B cell (primary cell): ENCODE measurements around the gene GTPBP4. TPM values are rescaled to one million over a fixed set of nuclear protein-coding genes. Genes with fewer than 3 reads are reported as not detected.
A peak's percentile ranks its signal among the peaks of the same experiment; 100 is the strongest.

ENCODE experiments used
- ATAC-seq: fragments of 200-7000 bp; cut with Tn5 transposase; one replicate; pipeline ENCODE4 v1.10.0; 2021; ENCODE audit warnings: low read depth, mild to moderate bottlenecking, moderate number of reproducible peaks, moderate library complexity
- CTCF ChIA-PET: fragments of 350-600 bp; sonication (Branson Sonifier 250); formaldehyde crosslinking; loops from one replicate; lab custom pipeline; 2021; ENCODE audit warnings: antibody characterized with exemption, inconsistent platforms; lab: Charles Lee
- POLR2A ChIA-PET: fragments of 350-600 bp; sonication (Branson Sonifier 250); formaldehyde crosslinking; loops from one replicate; lab custom pipeline; 2021; ENCODE audit warnings: antibody characterized with exemption; lab: Charles Lee
- DNase-seq: peaks from one replicate; pipeline ENCODE4 v3.0.0; 2013
- H2AFZ ChIP-seq: 2 replicates; pipeline ENCODE4 v1.6.1; 2012; ENCODE audit warnings: mild to moderate bottlenecking, low read depth, low read length; ENCODE audit not compliant: insufficient read depth, poor library complexity, severe bottlenecking
- H3K27ac ChIP-seq, 2 donors: 1 replicate in 1 of 2; 2 replicates in 1 of 2; pipeline ENCODE4 v1.5.1; 2012 to 2013; ENCODE audit warnings: low read length in 2 of 2, mild to moderate bottlenecking in 2 of 2, moderate library complexity in 1 of 2
- H3K27me3 ChIP-seq, 4 experiments: fragments of 200-600 bp in 1 of 4; sonication (generic) in 1 of 4; replicated peaks in 1 of 4; 1 replicate in 2 of 4; 2 replicates in 2 of 4; pipeline versions ENCODE4 v1.6.1 to v1.7.0; 2013 to 2016; ENCODE audit warnings: low read length in 3 of 4, mild to moderate bottlenecking in 2 of 4, mixed read lengths in 1 of 4, moderate library complexity in 1 of 4; ENCODE audit not compliant: insufficient read depth in 4 of 4, control insufficient read depth in 3 of 4; ENCODE audit errors: control extremely low read depth in 1 of 4
- H3K36me3 ChIP-seq, 2 experiments: replicated peaks in 1 of 2; 1 replicate in 1 of 2; 2 replicates in 1 of 2; pipeline versions ENCODE4 v1.6.1 to v1.7.1; 2013; ENCODE audit warnings: low read length in 1 of 2; ENCODE audit not compliant: insufficient read depth in 2 of 2, control insufficient read depth in 1 of 2; ENCODE audit errors: control extremely low read depth in 1 of 2, extremely low read depth in 1 of 2
- H3K4me1 ChIP-seq, 2 donors: fragments of 200-600 bp in 1 of 2; sonication (generic) in 1 of 2; 1 replicate in 1 of 2; 2 replicates in 1 of 2; pipeline versions ENCODE4 v1.5.1 to v1.6.1; 2013 to 2017; ENCODE audit warnings: low read length in 2 of 2; ENCODE audit not compliant: control insufficient read depth in 2 of 2, insufficient read depth in 2 of 2
- H3K4me2 ChIP-seq: replicated peaks from 2 replicates; pipeline ENCODE3; 2012; ENCODE audit warnings: mild to moderate bottlenecking, low read depth, low read length; ENCODE audit not compliant: poor library complexity, severe bottlenecking
- H3K4me3 ChIP-seq, 5 experiments: fragments of 200-600 bp in 1 of 5; sonication (generic) in 1 of 5; 1 replicate in 3 of 5; 2 replicates in 2 of 5; pipeline versions ENCODE4 v1.5.1 to v1.7.0; 2011 to 2016; ENCODE audit warnings: low read length in 4 of 5, mild to moderate bottlenecking in 4 of 5, low read depth in 2 of 5, control low read depth in 1 of 5, moderate library complexity in 1 of 5; ENCODE audit not compliant: insufficient read depth in 1 of 5; ENCODE audit errors: control extremely low read depth in 1 of 5, extremely low read depth in 1 of 5
- H3K79me2 ChIP-seq: fragments of 200-600 bp; sonication (generic); one replicate; pipeline ENCODE4 v1.6.0; 2016; ENCODE audit warnings: low read length; ENCODE audit not compliant: control insufficient read depth, insufficient read depth
- H3K9ac ChIP-seq: fragments of 200-600 bp; sonication (generic); 2 replicates; pipeline ENCODE4 v1.6.1; 2017; ENCODE audit warnings: mild to moderate bottlenecking, low read length, moderate library complexity
- H3K9me3 ChIP-seq, 3 donors: one replicate each; pipeline versions ENCODE4 v1.6.1 to v1.7.1; 2013; ENCODE audit warnings: low read length in 2 of 3; ENCODE audit not compliant: control insufficient read depth in 2 of 3, insufficient read depth in 1 of 3; ENCODE audit errors: control extremely low read depth in 1 of 3
- H4K20me1 ChIP-seq: 2 replicates; pipeline ENCODE4 v1.6.0; 2012; ENCODE audit warnings: mild to moderate bottlenecking, low read length; ENCODE audit not compliant: insufficient read depth, control insufficient read depth, poor library complexity, severe bottlenecking
- H3K27ac Mint-ChIP-seq: one replicate; pipeline ENCODE4 v1.8.0; 2021; ENCODE audit warnings: mixed read lengths
- H3K27me3 Mint-ChIP-seq: one replicate; pipeline ENCODE4 v1.8.0; 2021; ENCODE audit warnings: mixed read lengths
- H3K4me1 Mint-ChIP-seq: one replicate; pipeline ENCODE4 v1.8.0; 2021; ENCODE audit warnings: mixed read lengths
- H3K4me3 Mint-ChIP-seq: one replicate; pipeline ENCODE4 v1.8.0; 2021; ENCODE audit warnings: mixed read lengths
- H3K9me3 Mint-ChIP-seq: one replicate; pipeline ENCODE4 v1.8.0; 2022; ENCODE audit warnings: mixed read lengths; ENCODE audit not compliant: insufficient read depth
- EZH2 ChIP-seq: IDR thresholded peaks from 2 replicates; pipeline ENCODE4 v1.6.1; 2012; ENCODE audit warnings: borderline replicate concordance, low read depth, mild to moderate bottlenecking, moderate library complexity, low read length; ENCODE audit not compliant: insufficient read depth, poor library complexity, severe bottlenecking
- WGBS: methylation state at CpG from one replicate; pipeline ENCODE4 v1.1.5; 2013; ENCODE audit warnings: missing lambda C conversion rate; ENCODE audit not compliant: insufficient coverage; 5-methylcytosine and 5-hydroxymethylcytosine counted together
- intact Hi-C: fragments of 100-400 bp; cut with micrococcal nuclease; formaldehyde crosslinking; loops from one replicate; pipeline ENCODE4 v1.10.0; 2022
- polyA plus RNA-seq: library from polyadenylated mRNA; depleted of rRNA; stranded (reverse); fragments of >200 nt; gene quantifications from 2 replicates; pipeline ENCODE4 v1.2.3, GENCODE V29; 2012
- total RNA-seq, 2 donors: library from RNA; stranded (reverse); fragments of 120-200 nt in 1 of 2; gene quantifications; 1 replicate in 1 of 2; 2 replicates in 1 of 2; pipeline versions ENCODE4 v1.2.3 to v1.2.4, GENCODE V29; 2013 to 2022
- TF ChIP-seq, protein P1 (sequence below): fragments of 200-600 bp; IDR thresholded peaks from one replicate; pipeline ENCODE4 v1.8.0; 2022; ENCODE audit warnings: antibody characterized with exemption, mild to moderate bottlenecking

The GTPBP4 gene
- total and polyA plus RNA-seq, 2 donors (not counting 1 experiment from before 2014, with no cell fraction given): 11.8 to 45.4 TPM

DNA sequence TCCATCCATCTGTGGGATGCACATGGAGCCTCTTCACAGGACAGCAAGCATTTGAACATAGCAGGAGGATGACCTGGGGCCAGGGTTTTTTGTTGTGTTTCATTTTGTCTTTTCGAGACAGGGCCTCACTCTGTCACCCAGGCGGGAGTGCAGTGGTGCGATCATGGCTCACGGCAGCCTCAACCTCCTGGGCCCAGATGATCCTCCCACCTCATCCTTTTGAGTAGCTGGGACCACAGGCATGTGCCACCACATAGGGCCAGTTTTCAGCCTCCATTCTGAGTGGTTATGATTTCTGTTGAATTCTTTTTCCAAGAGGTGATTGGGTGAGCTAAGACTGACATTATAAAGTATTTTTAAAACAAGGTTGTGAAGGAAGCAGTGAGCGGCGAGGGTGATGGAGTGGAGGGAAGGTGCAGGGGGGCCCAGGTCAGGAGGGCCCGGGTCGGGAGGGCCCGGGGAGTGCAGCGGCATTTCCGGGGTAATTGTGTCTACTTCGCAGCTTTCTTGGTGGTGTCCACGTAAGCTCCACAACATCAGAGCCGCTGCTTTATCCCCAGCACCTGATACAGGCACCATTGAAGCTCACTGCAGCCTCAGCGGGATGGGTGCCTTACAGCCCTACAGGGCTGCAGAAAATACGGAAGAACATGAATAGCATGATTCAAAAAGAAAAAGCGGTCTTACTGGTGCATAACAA, 44.8 kb upstream of the GTPBP4 start:
- CTCF ChIA-PET: no interaction called here
- H3K27me3 ChIP-seq: no peaks in the 10 kb centered on the region
- H3K9ac ChIP-seq: peak overlapping the region; percentile 46
- no peaks in the 10 kb centered on the region for H4K20me1 ChIP-seq
- peaks cover 11 to 18% of the 10 kb centered on the region in 2 donors for H3K4me1 ChIP-seq
- peaks cover 1% of the 10 kb centered on the region for H3K27me3 Mint-ChIP-seq
- no peaks in the 10 kb centered on the region for H3K79me2 ChIP-seq
- peak overlapping the region; percentile 62 for H3K4me2 ChIP-seq
- no peaks in the 10 kb centered on the region for H3K9me3 ChIP-seq
- peak overlapping the region; percentile 51 for H3K27ac Mint-ChIP-seq
- no peaks in the 10 kb centered on the region for H3K36me3 ChIP-seq
- H3K9me3 Mint-ChIP-seq: no peaks in the 10 kb centered on the region
- intact Hi-C loops: loop anchor here (1.0 kb wide), 1 partner anchor 13 kb away; no protein-coding TSS in a partner anchor
- H3K4me3 Mint-ChIP-seq: peak overlapping the region; percentile 66
- DNase-seq: peak; percentile 29
- H2AFZ ChIP-seq: peak overlapping the region; percentile 63
- POLR2A ChIA-PET: interaction anchor here (1.3 kb wide), 1 partner anchor 12 kb away, joined by 3 read pairs; the partner anchor contains the start of gene LARP4B
- peaks cover 16% of the 10 kb centered on the region for H3K4me1 Mint-ChIP-seq
- H3K27ac ChIP-seq: no peak overlapping the region
- WGBS: 66% methylated on average over 15 of the region's 17 CpGs
- ATAC-seq: no peak
- no peak for TF ChIP-seq EZH2
- TF ChIP-seq, protein P1, sequence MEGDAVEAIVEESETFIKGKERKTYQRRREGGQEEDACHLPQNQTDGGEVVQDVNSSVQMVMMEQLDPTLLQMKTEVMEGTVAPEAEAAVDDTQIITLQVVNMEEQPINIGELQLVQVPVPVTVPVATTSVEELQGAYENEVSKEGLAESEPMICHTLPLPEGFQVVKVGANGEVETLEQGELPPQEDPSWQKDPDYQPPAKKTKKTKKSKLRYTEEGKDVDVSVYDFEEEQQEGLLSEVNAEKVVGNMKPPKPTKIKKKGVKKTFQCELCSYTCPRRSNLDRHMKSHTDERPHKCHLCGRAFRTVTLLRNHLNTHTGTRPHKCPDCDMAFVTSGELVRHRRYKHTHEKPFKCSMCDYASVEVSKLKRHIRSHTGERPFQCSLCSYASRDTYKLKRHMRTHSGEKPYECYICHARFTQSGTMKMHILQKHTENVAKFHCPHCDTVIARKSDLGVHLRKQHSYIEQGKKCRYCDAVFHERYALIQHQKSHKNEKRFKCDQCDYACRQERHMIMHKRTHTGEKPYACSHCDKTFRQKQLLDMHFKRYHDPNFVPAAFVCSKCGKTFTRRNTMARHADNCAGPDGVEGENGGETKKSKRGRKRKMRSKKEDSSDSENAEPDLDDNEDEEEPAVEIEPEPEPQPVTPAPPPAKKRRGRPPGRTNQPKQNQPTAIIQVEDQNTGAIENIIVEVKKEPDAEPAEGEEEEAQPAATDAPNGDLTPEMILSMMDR: no peak
- peak overlapping the region in 1 of 5 experiments; percentile 37 for H3K4me3 ChIP-seq
